HG03064 (cell line): ENCODE data around the gene TNNI2.

Experiments
- ATAC-seq: cut with Tn5 transposase; IDR thresholded peaks from one replicate; pipeline ENCODE4 v1.9.1; 2021; ENCODE audit warnings: low read depth; ENCODE audit not compliant: unreplicated experiment

Gene TNNI2

GRCh38 chr11:1857064-1857463 is 18.3 kb downstream of the TNNI2 start:
- no peak for ATAC-seq

- ATAC-seq: no peak
These were observed 19.4 kb downstream of the TNNI2 start for GRCh38 chr11:1858154-1858553.

- no peak for ATAC-seq
These were observed 19.8 kb downstream of the TNNI2 start for GRCh38 chr11:1858576-1858975.

DNA sequence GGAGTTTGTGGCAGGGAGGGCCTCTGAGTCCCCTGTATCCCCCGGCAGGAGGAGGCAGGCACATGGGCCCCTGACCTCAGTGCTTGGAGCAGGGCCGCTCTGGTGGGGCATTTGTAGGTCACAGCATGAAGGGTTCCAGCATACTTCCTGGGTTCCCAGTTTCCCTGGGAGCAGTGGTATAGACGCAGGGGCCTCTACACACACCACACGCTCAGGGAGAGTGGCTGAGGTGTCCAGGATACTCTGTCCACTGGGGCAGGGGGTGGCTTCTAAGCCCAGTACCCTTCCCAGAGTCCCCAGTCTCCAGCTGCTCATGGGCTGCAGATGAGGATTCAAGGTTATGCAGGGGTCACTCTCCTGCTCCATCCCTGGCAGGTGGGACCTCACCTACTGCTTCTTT is 20.2 kb downstream of the TNNI2 start:
- no peak for ATAC-seq

DNA sequence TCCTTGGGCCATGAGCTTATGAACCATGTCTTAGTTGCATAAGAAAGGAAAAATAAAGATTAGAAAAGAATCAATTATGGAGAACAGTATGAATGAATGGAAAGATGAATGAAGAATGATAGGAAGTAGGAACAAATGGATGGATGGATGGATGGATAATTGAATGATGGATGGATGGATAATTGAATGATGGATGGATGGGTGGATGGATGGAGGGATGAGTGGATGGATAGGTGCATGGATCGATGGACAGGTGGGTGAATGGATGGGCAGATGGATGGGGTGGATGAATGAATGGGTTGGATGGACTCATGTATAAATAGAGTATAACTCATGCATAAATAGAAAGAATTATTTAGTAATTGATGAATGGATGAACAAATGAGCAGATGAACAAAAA is 21.3 kb downstream of the TNNI2 start:
- ATAC-seq: no peak

DNA sequence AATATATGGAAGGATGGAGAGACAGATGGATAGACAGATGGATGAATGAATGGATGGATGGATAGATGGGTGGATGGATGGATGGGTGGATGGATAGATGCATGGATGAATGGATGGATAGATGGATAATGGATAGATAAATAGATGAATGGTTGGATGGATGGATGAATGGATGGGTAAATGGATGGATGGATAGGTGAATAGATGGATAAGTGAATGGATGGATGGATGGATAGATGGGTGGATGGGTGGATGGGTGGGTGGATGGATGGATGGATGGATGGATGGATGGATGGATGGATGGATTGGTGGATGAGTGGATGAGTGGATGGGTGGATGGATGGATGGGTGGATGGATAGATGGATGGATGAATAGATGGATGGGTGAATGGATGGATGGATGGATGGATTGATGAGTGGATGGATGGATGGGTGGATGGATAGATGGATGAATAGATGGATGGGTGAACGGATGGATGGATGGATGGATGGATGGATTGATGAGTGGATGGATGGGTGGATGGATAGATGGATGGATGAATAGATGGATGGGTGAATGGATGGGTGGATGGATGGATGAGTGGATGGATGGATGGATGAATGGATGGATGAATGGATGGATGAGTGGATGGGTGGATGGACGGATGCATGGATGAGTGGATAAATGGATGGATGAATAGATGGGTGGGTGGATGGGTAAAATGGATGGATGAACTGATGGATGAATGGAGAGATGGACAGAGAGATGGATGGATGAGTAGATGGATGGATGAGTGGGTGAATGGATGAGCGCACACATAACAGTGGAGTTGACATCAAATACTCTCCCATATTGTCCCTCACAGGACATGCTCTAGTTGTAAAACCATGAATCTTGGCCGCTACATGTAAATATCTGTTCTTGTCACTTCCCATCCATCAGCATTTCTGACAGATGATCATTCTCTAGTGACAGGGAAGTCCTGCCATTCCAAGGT is 22.9 kb downstream of the TNNI2 start:
- ATAC-seq: no peak

DNA sequence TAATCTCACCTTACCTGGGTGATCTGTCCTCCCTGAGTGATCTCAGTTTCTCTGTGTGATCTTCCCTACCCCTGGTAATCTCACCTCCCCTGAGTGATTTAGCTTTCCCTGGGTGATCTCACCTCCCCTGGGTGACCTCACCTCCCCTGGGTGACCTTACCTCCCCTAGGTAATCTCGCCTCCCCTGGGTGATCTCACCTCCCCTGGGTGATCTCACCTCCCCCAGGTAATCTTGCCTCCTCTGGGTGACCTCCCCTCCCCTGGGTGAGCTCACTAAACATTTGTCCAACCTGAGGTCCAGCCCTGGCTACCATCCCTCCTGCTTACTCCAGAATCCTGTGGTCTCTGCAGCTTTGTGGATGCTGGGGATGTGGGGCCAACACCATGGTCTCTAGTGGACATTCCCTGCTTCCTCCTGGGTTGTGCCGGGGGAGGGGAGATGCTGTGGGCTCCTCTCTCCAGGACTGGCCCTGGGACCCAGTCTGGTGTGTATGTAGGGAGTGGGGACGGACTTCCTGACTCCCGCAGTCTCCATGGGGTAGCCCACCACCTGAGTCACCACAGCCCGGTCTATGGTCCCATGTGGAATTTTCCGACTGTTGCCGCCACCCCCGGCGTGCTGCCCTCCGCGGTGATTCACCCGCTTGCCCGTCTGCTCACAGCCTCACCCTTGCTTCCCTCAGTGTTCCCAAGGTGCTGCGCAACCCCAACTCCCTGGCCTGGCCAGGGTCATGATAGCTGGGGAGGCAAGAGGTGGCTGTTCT is 24.0 kb downstream of the TNNI2 start:
- no peak for ATAC-seq

GRCh38 chr11:1863352-1864216 is 24.8 kb downstream of the TNNI2 start:
- no peak for ATAC-seq

DNA sequence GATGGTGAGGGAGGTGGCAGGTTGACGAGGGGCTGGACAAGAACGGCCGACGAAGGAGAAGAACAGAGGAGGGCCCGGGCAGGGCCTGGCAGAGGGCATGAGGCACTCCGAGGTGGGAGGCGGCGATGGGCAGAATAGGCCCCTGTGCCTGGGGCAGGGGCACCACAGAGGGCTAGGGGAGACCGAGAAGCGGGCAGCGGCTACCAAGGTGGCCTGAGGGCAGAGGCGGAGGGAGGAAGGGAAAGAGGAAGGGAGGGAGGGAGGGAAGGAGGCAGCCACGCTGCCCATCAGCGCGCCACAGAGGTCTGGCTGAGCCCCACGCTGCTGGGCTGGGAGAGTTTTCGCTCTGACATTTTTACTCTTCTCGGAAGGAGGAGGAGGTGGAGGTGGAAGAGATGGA is 25.4 kb downstream of the TNNI2 start:
- ATAC-seq: no peak

DNA sequence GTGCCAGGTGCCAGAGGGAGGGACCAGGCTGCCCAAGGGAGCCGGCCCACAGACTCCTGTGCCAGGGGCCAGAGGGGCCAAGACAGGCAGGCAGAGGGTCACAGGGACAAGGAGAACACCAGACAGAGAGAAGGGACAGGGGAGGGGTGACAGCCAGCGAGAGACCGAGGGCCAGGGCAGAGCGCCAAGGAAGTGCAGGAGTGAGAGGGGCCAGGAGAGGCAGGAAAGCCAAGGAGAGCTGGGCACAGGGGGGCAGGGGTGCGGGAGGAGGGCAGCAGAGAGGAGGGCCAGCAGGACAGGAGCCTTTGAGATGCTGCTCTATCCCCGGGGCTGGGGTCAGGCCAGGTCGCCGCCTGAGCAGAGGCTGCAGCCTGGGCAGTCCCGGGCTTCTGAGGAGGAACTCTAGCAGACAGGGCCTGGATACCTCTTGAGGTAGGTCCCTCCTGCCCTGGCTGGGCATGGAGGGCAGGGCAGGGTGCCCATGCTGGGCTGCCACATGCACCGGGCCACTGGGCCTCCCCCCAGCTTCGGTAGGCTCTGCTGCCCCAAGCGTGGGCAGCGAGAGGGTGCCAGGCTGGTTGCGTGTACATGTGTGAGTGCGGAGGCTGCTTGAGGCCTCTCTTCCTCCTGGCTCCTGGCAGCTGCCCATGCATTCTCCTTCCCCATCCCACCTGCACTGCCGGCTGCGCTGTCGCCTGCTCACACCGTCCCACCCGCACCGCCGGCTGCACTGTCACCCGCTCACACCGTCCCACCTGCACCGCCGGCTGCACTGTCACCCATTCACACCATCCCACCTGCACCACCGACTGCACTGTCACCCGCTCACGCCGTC is 26.3 kb downstream of the TNNI2 start:
- ATAC-seq: no peak

DNA sequence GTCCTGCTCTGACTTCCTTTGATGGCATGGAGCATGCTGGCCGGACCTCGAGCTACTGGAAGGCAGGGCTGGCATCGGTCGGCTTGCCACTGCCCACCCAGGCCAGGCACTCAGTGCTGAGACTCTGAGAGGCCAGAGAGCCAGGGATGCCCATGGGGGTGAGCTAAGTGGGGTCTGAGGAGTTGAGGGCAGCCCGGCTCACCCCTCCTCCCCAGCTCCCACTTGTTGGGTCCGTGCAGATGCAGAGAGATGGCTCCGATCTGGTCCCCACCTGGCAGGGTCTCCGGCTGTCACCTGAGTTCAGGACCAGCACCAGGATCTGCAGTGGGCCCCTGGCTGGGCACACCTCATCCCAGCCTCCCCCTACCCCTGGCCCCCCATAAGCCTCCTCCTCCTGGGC is 27.4 kb downstream of the TNNI2 start:
- no peak for ATAC-seq

DNA sequence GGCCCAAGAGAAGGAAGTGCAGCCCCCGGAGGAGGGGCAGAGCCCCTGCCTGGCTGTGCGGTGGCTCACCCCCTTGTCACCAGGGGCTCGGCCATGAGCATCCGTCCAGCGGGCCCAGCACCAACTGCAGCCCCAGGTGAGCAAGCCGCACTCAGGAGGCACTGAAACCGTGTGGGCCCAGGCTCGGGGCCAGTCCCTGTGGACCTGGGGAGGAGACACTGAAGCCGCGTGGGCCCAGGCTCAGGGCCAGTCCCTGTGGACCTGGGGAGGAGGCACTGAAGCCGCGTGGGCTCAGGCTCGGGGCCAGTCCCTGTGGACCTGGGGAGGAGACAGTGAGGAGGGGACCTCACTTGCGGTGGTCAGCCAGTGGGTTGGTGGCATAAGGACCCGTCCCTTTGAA is 28.0 kb downstream of the TNNI2 start:
- no peak for ATAC-seq

DNA sequence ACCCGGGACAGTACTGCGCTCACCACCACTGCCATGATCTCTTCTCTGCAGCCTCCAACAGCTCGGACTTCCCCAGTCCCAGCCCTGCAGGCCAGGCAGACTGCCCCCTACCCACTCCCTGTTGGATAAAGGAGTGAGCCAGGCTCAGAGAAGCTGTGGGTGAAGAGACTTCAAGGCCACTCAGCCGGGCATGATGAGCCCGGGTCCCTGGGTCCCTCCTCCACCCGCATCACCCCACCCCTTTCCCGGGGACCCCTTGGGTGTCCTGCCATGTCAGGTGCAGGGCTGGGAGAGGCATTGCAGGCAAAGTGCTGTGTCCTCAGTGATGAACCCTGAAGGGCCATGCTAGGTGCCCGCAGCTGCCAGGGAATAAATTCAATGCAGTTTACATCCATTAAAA is 28.6 kb downstream of the TNNI2 start:
- ATAC-seq: no peak

GRCh38 chr11:1868056-1868635 is 29.4 kb downstream of the TNNI2 start:
- ATAC-seq: no peak

DNA sequence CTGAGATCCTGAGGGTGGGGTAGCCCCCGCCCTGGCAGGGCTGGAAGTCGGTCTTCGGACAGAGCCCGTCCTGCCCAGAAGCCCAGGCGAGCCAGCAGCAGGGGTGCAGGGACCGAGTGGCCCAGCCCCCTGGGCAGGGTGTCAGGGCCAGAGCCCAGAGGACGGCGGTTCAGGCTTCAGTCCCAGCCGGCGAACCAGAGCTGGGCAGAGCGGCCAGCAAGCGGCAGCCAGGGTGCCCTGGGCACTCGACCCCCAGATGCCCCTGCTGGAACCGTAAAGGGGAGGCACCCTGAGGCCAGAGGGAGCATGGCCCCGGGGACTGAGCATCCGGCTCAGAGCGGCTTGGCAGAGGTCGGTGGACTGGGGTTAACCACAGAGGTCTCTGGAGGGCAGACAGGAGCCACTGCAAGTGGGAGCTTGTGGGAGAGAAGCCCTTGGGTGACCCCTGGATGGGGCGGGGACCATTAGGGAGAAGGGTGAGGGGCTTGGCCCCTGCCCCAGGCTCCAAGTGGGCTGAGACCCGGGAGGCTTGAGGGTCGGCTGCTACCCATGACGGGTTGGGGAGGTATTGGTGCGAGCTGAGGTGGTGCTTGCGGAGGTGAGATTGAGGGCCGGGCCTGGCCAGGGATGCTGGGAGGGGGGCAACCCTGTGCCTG is 30.0 kb downstream of the TNNI2 start:
- no peak for ATAC-seq

- ATAC-seq: no peak
These were observed 30.9 kb downstream of the TNNI2 start for GRCh38 chr11:1869427-1870325.

DNA sequence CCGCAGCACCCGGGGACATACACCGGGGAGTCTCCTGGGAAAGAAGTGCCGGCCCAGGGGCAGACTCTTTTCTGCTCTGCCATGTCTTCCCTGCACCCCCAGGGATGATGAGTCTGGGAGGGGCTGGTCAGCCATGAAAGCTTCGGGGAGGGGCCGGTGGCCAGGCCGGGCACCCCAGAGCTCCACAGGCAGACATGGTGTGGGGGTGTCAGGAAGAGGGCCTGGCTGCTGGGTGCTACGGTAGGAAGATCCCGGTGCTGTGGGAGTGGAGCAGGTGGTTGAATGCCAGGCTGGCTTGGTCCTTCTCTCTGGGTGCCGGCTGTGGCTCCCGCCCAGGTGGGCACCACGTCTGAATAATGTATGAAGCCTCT is 31.5 kb downstream of the TNNI2 start:
- ATAC-seq: no peak
